NCI-H1694 treated with DMSO at 0.1 percent for 48 hours (cell line): ENCODE results near the gene BPIFA3.
A peak's percentile ranks its signal among the peaks of the same experiment; 100 is the strongest.

Experiments used
- DNase-seq: peaks from one replicate; lab custom pipeline; 2025; lab: John Stamatoyannopoulos, UW

BPIFA3 gene

GRCh38 chr20:33224399-33224798 is 7.2 kb downstream of the BPIFA3 start:
- no peak for DNase-seq

GRCh38 chr20:33229843-33230242 is 12.7 kb downstream of the BPIFA3 start:
- no peak for DNase-seq

DNA sequence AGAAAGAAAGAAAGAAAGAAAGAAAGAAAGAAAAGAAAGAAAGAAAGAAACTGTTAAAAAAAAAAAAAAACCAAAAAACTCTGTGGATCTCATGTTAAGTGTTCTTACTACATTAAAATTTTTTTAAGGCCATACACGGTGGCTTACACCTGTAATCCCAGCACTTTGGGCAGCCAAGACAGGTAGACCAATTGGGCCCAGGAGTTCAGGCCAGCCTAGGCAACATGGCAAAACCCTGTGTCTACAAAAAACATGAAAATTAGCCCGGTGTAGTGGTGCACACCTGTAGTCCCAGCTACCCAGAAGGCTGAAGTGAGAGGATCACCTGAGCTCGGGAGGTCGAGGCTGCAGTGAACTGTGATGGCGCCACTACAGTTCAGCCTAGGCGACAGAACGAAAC is 14.1 kb downstream of the BPIFA3 start:
- DNase-seq = no peak

GRCh38 chr20:33232486-33233072 is 15.4 kb downstream of the BPIFA3 start:
- DNase-seq = no peak

GRCh38 chr20:33233129-33233774 is 16.1 kb downstream of the BPIFA3 start:
- DNase-seq = peak; percentile 72

DNA sequence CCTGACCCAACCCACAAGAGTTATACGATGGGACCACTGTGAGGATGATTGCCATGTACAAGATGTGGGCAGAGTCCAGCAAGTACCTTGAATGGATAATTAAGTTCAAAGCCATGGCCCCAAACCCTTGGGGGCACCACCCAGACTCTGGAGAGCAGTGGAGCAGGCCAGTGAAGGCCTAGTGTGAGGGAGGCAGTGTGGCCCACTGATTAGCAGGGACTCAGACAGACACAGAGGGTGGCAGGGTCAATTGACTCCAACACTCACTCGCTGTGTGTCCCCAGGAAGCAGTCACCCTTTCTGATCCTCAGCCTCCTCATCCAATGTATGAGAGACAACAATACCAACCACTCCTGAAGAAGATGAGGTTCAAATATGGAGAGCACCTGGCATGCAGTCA is 16.9 kb downstream of the BPIFA3 start:
- no peak for DNase-seq

DNA sequence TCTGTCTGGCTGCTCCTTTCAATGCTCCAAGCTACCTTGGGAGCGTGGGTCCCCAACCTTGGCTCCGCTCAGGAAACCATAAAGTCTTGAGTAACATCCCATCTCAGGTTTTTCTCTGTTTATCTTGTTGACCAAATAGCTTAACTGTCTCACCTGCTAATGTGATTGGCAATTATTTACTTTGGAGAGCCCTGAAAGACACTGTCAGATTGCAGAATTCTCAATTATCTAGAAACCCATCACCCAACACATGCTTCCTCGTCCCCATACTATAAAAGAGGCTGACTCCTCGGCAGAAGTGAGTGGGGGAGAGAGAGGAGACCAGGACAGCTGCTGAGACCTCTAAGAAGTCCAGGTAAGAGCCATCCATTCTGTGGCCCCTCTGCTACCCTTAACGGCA is 18.5 kb downstream of the BPIFA3 start, which contains the start of gene BPIFA1:
Gene BPIFA1, plus strand, starts transcription at position 301 of the 400 bp plus-strand sequence. CDS start 1,716 bp downstream, outside the sequence.
- no peak for DNase-seq

DNA sequence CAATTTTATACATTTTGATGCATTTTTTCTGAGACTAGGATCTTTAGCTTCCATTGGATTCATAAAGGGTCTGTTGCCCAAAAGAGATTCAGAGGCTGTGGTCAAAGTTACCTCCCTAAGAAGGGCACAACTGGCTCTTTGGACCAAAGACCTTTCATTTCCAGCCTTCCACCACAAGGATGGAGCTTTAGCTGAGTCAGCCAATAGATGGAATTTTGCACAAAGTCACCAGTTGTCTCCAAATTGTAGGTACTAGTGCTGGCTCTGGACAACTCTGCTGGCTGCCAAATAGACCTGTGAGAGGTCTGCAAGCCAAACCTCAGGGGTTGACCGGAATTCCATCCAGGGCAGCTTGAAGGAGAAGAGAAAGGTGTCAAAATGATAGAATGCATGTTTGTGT is 19.2 kb downstream of the BPIFA3 start:
- no peak for DNase-seq

DNA sequence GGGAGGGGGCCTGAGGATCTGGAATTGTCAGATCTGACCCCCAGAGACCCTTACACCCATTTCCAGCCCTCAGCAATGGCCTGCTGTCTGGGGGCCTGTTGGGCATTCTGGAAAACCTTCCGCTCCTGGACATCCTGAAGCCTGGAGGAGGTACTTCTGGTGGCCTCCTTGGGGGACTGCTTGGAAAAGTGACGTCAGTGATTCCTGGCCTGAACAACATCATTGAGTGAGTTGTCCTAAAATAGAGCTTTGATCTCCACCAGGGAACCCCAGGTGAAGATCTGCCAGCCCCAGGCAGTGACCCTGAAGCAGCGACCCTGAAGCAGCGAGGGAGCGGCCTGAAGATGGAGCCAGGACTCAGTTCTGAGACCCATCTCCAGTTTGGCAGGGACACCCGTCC is 20.8 kb downstream of the BPIFA3 start:
- DNase-seq = no peak

DNA sequence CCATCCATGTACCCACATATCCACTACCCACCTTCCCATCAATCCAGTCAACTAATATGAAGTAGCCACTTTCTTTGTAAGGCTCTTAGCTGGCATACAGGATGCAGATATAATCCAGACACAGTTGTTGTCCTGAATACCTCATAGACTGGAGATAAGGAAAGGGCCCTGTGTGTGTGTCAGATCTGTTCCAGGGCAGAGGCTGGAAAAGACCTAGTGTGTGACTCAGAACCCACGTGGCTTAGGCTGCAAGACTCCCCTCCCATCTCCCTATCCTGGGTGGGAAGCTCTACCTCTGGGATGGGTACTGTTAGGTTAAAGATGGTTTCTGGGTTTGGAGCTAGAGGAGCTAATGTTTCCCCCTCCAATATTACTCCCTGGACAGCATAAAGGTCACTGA is 22.3 kb downstream of the BPIFA3 start:
- DNase-seq = no peak

DNA sequence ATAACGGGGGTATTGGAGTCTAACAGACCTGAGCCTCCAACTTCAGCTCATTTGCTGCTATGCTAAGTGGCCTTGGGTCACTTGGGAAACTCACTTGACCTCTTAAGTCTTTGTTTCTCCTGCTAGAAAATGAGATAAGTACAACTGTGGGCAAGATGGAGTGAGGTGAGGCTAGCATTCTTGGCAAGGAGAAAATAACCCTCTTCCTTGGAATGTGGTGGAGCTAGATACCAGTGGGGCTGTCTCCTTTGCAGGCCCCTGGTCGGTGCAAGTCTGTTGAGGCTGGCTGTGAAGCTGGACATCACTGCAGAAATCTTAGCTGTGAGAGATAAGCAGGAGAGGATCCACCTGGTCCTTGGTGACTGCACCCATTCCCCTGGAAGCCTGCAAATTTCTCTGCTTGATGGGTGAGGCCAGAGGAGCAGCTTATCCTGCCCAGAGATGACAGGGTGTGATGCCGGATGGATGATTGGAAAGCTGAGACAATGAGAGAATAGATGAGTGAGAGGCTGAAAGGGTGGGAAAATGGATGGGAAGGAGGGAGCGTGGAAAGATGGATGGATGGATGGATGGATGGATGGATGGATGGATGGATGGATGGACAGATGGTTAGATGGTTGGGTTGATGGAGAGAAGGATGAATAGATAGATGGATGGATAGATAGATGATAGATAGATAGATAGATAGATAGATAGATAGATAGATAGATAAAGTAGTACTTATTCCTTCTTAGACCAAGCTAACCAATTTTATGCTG is 23.0 kb downstream of the BPIFA3 start:
- DNase-seq = no peak

DNA sequence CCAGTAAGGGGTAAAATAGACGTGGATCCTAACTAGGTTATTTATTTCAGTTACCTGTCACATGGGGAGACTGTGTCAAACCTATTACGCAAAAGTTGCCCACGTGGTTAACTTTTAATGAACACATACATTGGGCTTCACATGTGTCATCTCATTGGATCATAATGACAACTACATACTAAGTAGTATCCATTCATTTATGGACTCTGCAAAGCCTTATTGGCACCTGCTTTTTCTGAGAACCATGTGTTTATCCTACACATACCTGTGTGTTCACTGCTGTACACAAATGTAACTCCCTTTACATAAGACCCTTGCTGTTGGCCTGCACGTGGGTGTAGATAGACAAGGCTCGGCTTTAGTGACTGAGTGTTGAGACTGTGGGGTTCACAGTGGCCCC is 23.8 kb downstream of the BPIFA3 start:
- DNase-seq = no peak

- no peak for DNase-seq
Measured at GRCh38 chr20:33242319-33243100, 25.4 kb downstream of the BPIFA3 start.

GRCh38 chr20:33246077-33246476 is 28.9 kb downstream of the BPIFA3 start:
- DNase-seq = no peak

- peak; percentile 76 for DNase-seq
Measured at GRCh38 chr20:33249456-33249855, 32.3 kb downstream of the BPIFA3 start.

DNA sequence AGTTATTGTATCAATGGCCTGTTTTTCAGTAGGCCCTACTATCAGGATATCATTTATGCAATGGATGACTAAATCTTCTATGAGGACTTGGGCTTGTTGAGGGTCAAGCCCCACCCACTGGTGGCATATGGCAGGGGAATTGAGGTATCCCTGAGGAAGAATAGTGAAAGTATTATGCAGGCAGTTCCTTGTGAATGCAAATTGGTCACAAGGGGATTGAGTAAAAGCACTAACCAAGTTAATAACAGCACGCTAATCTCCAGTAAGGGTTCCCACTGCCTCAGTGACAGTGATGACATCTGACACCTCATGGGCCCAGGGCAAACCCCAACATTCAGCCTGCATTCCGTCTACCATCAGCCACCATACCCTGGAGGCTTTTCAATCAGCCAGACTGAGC is 33.5 kb downstream of the BPIFA3 start:
- DNase-seq = peak; percentile 34

GRCh38 chr20:33251496-33251895 is 34.3 kb downstream of the BPIFA3 start:
- peak; percentile 37 for DNase-seq

- DNase-seq = no peak
Measured at GRCh38 chr20:33252460-33252859, 35.3 kb downstream of the BPIFA3 start.

GRCh38 chr20:33255005-33255404 is 37.9 kb downstream of the BPIFA3 start:
- no peak for DNase-seq

DNA sequence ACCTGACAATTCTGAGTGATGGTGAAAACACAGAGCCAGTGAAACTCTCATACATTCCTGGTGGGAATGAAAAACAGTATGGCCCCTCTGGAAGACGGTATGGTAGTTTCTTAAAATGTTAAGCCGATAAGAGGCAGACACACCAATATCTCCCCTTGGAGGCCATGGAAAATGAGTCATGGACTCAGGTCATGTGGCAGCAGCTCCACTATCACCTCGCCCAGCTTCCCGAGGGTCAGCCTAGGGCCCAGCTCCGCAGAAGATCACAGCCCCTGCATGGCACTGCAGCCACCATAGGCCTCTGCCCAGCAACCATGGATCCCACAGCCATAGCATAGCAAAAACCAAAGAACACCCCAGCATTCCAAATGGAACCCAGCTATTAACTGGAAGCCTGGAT is 40.1 kb downstream of the BPIFA3 start:
- no peak for DNase-seq

DNA sequence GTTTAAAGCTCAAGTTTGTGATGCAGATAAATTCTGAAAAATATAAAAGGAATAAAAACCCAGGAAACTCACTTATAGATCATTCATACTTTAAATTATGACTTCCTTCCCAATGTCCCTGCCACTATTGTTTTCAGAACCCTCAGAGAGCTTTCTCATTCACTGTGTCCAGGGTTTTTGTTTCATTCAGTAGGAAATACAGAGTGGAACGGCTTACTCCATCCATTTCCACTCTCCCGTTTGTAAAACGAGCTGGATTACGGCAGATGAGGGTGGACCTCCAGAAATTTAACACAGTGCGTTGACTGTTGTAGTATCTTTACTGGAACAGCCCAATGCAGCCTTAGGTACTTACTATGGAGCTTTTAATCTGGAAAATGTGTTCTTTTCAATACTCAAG is 42.2 kb downstream of the BPIFA3 start:
- no peak for DNase-seq

- DNase-seq = peak; percentile 59
Measured at GRCh38 chr20:33261465-33261864, 44.3 kb downstream of the BPIFA3 start.
